ENCODE data around the gene OLA1.

The OLA1 gene

DNA sequence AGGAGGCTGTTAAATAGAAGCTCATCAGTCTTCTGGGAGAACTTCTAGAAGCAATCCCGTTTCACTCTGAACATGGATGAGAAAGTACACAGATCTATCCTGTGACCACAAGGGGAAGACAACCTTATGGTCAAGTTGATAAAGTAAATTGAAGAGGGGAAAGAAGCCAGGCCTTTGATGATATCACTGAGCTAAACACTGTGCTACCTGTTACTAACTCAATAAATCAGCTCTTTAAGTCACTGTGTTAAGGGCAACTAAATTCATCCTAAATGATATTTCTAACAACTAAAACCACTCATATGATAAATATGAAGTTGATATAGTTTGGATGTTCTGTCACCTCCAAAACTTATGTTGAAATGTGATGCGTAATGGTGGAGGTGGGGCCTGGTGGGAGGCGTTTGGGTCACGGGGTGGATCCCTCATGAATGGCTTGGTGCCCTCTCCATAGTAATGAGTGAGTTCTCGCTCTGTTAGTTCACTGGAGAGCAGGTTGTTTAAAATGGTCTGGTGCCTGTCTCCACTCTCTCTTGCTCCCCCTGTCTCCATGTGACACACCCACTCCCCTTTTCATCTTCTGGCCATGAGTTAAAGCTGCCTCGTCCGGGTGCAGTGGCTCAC, 23.6 kb downstream of the OLA1 start:
- no peak for DNase-seq (ENCODE audit: low read depth)

DNA sequence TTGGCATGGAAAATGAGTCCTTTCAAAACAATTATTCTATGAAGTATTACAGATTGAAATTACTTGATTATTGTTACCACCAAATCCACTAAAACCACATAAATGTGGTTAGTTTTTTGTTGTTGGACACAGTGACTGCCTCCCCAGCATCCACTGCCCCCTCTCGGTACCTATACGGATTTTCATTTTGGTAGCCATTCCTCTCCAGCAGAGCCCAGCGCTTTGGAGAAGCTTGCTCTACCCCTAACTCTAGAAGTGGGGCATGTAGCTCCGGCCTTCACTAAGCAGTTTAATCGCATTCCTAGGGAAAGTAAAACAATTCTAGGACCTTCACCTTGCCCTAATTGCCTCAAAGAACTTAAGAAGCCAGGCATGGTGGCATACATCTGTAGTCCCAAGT, 24.2 kb downstream of the OLA1 start:
- DNase-seq (ENCODE audit: low read depth) = no peak

DNA sequence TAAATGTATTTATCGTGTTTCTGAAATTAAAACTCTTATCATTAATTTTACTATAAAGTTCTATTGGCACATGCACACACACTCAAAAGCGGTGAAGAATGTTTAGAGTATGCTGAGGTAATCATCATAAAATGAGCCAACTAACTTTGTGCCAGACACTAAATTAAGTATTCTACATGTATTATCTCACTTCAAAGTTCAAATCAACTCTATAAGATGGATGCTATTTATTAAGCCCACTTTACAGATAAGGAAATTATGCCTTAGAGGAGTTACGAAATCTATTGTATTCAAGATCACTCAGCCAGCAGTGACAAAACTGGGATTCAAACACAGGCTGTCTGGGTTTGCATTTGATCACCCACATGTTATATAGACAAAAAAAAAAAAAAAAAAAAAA, 24.9 kb downstream of the OLA1 start:
- no peak for DNase-seq (ENCODE audit: low read depth)

DNA sequence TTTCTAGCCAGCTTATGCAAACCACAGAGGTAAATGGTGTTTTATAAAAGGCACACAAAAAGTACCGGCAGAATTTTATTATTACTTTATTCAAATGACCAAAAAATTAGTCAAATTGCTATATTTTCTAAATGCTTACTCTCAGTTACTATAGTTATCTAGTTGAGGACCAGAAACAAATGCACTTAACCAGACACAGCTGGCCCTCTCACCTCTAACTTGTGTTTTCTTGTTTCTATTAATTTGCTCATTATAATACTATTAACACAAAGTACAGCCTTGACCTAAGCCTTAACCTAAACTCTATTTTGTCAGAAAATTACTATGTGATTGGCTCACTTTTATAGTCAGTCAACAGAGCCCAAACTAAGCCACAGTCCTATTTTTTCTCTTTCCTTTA, 26.2 kb downstream of the OLA1 start:
- no peak for DNase-seq (ENCODE audit: low read depth)

DNA sequence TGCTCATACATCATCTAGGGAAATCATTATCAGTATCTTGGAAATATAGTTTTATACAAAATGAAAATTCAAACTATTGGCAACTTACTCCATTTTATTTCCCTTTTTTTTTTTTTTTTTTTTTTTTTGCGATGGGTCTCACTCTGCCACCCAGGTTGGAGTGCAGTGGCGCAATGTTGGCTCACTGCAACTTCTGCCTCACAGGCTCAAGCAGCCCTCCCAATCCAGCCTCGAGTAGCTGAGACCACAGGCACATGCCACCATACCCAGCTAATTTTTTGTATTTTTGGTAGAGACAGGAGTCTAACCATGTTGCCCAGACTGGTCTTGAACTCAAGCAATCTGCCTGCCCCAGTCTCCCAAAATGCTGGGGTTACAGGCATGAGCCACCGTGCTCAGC, 29.0 kb downstream of the OLA1 start:
- no peak for DNase-seq (ENCODE audit: low read depth)

DNA sequence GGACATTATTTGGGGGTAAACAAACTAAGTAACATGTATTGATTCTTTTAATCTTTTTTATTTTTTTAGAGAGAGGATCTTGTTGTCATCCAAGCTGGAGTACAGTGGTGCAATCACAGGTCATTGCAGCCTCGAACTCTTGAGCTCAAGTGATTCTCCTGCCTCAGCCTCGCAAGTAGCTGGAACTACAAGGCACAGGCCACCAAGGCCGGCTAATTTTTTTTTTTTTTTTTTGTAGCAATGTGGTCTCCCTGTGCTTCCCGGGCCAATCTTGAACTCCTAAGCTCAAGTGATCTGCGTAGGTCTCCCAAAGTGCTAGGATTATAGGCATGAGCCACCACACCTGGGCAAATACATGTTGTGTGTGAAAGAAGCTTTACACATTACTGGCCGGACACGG, 29.6 kb downstream of the OLA1 start:
- no peak for DNase-seq (ENCODE audit: low read depth)

DNA sequence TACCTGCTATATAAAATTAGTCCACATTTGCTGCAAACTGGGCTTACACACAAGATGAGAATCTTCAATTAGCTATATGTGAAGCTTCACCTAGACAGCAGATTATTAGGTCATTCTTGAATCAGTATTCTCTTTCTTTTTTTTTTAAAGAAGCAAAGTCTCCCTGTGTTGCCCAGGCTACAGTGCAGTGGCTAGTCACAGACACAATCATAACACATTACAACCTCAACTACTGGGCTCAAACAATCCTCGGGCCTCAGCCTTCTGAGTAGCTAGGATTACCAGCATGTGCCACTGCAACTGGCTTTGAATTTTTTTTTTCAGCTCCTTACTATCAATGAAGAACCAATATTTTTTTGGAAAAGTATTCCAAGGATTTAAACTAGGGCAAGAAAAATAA, 30.5 kb downstream of the OLA1 start:
- no peak for DNase-seq (ENCODE audit: low read depth)

DNA sequence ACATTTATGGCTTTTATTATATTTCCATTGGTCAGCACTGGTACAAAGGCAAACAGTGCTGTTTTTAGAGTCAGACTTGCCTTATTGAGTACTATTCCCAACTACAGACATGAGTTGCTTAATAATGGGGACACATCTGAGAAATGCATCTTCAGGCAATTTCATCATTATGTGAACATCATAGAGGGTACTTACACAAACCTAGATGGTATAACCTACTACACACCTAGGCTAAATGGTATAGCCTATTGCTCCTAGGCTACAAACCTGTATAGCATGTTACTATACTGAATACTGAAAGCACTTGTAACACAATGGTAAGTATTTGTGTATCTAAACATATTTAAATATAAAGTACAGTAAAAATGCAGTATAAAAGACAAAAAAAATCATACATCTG, 36.4 kb downstream of the OLA1 start:
- DNase-seq (ENCODE audit: low read depth) = no peak

DNA sequence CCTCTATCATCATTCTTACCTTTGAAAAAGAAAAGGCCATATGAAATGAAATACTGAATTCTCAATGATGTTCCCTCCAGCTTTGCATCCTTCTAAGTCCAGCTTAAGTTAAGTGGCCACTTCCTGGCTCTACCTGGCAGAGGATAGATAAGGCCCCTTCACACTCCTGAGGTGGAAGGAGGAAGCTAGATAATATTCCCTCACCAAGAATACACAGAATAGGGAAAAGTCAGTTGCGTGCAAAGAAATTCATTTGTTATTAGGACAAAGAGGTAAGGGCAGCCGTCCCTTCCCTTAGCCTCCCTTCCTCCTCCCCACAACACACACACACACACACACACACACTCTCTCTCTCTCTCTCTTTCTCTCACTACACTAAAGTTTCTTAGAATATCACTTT, 37.5 kb downstream of the OLA1 start:
- no peak for DNase-seq (ENCODE audit: low read depth)

DNA sequence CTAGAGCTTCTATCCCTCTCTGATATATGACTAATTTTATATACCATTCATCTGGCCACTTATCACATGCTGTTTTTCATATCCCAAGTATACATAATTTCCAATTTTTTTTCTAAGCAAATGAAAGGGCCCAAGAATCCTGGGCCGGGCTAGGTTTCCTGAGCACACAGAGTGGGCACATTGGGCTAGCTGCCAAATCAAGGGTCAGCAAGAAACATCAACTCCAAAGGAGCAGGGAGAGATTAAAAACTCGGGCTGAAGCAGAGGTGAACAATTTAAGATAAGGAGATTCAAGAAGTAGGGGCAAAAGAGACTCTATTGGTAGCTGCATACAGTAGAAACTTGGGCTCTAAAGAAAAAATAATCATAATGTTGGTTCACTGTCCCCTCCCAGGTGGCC, 39.0 kb downstream of the OLA1 start:
- no peak for DNase-seq (ENCODE audit: low read depth)

DNA sequence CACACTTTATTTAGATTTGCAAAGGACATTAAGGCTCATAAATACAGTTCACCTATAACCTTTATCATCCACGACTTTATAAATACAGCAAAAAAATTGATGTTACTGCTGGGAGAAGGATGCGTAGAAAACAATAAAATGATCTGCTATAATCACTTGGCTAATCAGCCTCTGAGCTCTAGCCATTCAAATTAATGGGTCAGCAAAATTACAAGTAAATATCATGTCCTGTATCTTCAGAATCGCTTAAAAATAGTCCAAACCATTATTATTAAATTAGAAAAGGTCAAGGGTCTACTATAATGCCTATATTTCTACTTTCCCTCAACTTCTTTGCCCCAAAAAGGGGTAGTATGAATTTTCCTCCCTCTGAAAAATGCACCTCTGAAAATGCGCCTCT, 40.3 kb downstream of the OLA1 start:
- no peak for DNase-seq (ENCODE audit: low read depth)

DNA sequence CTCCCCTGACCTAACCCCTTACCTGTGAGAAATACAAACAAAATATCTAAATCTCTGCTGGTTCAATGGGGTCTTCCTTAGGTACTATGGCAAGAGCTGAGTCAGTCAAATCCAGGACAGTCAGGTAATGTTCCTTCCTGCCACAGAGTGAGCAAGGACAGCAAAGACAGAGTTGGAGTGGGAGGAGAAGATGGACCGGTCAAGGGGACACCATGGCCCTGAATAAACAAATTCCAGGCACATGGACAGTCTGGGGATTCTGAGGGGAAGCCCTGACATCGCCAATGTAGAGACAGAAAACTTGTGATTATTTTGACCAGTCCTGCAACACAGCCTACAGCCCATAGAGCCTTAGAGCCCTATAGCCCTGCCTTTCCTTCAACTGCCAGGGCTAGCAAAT, 42.8 kb downstream of the OLA1 start:
- DNase-seq (ENCODE audit: low read depth) = no peak

DNA sequence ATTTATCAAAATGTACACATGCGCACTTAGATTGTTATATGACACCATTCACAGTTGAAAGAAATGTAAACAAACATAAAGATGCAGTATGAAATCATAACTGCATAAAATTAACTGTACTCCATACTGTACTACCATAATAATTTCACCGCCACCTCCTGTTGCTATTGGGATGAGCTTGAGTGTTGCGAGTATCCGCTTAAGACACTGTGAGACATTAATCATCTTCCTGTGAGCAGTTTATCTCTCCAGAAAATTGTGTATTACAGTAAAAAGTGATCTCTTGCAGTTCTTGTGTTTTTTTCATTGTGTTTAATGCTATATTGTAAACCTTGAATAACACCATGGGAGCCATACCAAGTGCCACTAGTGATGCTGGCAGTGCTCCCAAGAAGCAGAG, 46.1 kb downstream of the OLA1 start:
- DNase-seq (ENCODE audit: low read depth) = no peak

DNA sequence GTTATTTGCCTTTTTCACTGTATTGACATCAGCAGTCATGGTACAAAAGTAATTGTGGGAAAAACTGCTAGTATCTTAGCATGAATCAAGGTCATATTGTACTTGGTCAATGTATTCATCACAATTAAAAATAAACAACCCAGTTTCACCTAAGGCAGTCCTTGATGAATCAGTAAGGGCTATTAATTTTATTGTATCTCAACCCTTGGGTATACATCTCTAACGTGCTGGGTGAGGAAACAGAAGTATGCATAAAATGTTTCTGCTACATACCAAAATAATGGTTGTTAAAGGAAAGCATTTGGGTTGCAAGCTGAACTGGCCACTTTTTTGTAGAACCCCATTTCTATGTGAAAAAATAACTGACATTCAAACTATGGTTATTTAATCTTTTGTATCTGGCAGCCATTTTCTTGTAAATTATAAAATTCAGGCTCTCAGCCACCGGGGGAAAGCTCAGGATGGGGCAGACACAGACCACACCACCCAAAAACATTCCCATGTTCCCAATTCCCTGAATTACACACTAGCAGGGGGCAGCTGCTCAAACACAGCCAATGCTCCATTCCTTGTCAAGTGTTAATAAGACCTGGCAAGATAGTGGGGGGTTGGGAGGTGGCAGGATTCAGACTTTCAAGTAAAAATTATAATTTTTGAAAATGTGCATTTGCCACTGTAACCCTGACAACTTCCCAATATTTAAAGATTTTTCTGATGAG, 49.3 kb downstream of the OLA1 start:
- no peak for DNase-seq (ENCODE audit: low read depth)

DNA sequence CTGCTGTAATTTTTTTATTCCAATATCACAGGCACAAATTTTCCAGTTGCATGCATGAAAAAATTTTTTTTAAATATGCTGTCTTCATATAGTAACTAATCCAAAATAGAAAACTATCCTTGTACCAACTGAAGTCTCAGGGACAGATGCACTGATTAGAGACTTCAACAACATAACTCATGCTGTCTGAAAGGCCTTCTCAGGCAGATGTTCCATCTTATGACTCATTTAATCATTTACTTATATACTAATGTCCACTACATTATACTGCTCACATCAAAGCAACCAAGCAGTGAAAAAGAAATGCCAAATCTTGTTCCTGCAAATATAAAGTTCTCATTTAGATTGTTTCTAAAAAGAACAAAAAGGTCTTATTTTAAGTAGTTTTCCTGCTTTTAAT, 53.1 kb downstream of the OLA1 start:
- DNase-seq (ENCODE audit: low read depth) = no peak

DNA sequence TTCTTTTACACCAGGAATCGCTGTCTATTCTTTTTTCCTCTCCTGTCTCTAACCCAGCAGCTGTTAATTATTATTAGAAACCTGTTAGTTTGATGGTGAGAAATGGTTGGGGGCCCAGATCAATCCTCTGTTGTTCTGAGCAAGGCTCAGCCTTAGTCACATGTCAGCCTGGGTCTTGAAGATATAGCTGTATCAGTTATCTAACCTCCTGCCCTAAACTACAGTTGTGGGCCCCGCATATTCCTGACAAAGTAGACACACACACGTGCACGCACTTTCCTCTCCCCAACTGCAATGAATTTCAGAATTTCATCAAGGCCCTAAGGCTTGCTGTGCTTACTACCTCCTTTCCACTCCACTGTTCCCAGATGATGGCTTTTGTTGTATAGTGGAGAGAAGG, 54.6 kb downstream of the OLA1 start:
- no peak for DNase-seq (ENCODE audit: low read depth)

DNA sequence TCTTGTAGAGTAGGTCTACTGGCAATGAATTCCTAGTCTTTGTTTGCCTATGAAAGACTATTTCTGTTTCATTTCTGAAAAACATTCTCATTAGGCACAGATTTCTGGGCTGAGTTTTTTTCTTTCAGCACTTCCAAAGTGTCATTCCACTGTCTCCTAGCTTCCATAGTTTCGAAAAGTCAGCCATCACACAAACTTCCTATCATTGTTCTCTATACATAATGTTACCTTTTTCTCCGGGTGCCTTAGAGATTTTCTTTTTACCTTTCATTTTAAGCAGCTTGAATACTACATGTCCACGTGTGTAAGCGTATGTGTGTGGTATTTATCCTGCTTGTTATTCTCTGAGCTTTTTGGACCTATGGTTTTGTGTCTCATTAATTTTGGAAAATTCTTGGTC, 55.7 kb downstream of the OLA1 start:
- DNase-seq (ENCODE audit: low read depth) = no peak

DNA sequence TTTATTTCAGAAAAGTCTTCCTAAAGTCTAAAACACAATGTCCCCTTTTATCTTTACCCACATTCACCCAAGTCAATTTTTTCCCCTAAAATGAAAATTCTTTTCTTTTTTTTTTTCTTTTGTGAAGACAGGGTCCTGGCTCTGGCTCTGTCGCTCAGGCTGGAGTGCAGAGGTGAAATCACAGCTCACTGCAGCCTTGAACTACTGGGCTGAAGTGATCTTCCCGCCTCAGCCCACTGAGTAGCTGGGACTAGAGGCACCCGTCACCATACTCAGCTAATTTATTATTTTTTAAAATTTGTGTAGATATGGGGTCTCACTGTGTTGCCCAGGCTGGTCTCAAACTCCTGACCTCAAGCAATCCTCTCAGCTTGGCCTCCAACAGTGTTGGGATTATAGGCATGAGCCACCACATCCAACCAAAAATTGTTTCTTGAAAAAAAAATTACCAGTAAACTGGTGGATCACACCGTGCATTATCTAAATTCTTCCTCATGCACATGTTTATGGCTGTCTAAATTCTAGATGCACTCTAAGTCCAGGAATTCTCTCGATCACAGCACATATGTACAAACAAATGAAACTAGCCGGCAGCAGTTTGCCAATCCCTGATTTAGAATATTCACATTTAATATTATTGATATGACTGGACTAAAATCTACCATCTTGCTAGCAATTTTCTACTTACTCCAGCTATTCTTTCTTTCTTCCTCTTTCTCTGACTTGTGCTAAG, 56.8 kb downstream of the OLA1 start:
- no peak for DNase-seq (ENCODE audit: low read depth)

DNA sequence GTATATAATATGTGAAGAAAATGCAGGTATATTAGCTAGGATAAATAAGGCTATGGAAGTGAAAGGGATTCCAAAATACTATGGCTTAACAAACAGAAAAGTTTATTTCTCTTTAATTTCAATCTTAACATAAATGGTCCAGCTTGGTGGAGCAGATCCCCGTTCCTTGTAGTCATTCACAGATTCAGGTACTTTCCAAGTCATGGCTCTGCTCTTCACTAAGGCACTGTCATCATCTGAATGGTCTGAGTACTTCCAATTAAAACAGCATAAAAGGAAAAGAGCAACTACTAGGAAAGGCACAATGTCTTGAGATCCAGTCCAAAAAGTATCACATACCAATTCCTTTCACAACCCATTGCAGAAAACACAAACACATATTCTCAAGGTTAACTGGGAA, 63.4 kb downstream of the OLA1 start:
- no peak for DNase-seq (ENCODE audit: low read depth)

DNA sequence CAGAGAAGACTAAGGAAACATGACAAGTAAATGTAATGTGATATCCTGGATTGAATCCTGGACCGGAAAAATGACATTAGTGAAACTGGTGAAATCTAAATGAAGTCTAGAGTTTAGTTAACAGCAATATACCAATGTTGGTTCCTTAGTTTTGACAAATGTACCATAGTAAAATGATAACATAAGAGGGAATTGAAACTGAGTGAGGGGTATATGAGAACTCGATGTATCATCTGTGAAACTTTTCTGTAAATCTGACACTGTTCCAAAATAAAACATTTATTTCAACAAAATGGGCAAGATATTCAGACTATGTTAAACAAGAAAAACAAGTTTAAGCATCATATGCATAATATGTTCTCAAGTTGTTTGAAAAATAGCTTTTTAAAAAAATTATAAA, 63.8 kb downstream of the OLA1 start:
- DNase-seq (ENCODE audit: low read depth) = no peak

DNA sequence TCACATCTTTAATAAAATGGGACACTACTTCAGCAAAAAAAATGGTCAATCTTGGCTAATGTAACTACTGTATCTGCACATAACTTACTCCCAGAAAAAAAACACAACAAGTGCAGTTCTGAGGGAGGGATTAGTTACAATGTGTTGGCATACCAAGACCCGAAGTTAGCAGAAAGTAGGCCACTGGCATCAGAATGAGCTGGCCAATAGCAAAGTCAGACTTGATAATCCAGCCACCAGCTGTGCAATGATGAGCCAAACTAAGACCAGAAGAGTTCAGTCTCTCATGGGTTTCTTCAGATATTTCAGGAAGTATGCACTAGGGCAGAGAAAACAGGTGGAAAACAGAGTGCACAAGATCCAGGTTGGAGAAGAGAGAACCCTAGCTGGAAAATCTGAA, 65.3 kb downstream of the OLA1 start:
- DNase-seq (ENCODE audit: low read depth) = no peak

DNA sequence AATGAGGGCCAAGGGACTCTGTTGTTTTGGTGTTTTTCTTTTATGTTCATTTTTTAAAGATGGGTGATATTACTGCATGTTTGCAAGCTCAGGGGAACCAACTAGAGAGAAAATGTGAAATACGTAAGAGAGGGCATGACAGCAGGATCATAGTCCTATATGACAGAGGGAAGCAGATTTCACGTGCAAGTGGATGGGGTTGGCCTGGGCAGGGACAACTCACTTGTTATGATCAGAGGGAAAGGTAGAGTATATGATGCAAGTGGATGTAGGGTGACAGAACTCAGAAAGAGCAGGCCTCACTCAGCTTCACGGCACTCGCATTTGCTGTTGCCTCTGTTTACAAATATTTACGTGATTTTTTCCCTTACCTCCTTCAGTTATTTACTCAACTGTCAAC, 67.0 kb downstream of the OLA1 start:
- no peak for DNase-seq (ENCODE audit: low read depth)

DNA sequence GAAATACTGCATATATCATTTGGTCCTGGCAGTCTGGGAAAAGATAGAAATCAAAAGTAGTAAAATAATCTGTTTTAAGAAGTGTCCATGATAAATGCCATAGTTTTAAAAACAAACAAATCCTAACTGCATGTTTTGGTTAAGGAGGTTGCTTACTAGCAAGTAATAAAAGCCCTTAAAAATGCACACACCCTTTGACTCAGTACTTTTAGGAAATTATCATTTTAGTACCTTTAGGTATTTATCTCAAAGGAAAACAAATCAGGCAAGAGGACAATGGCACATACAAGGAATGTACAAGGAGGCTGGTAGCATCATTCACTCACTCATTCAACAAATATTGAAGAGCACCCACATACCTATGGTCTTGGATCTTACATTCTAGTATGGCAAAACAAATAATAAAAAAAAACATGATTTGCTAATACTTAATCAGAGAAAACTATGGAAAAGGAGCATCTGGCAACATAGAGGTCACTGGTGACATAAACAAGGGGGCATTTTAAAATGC, 67.6 kb downstream of the OLA1 start:
- DNase-seq (ENCODE audit: low read depth) = no peak
